ENCODE data around the gene CTDSP2.
"Not testable (repeated sequence)": the region's sequence is repeated elsewhere in the genome, so short reads cannot be mapped to it uniquely, and the experiment has no call there.

The CTDSP2 gene

DNA sequence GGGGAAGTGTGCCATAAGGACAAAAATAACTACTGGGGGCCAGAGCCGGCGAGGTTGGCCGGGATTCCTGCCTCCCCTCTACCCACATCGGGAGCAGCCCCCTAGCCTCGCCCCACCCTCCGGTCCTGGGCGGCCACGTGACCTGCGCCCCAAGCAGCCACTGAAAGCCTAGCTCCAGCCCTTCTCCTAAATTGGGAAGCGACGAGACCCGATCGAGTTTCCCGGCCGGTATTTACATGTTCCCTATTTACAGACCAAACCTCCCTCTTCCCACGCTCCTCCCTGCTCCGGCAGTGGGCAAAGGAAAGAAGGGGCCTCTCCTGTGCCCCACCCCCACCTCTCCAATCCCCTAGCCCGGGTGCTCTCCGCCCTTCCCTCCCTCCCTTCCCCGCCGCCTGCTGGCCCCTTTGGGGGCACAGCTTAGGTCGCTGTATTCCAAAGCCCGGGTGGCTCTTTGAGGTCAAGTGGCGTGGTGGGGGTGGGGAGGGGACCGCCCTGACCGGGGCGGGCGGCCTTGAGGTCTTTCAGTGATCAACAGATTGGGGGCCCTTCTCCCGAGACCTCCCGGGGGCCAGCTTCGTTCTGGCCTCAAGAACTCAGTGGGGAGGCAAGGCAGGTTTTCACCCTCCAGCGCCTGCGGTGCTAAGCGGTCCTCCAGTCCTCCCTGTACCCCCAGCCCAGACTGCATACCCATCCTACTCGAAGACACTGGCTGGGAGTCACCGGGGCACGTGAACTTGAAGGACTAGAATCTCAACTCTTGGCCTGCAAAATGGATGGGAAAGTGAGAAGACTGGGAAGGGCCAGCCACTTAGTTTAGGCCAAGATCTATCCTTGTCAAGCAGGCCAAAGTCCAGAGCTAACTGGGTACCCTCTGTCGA, 6.3 kb upstream of the CTDSP2 start:
- DNase-seq (ENCODE audit: low read depth in 2 of 2), result no peak

DNA sequence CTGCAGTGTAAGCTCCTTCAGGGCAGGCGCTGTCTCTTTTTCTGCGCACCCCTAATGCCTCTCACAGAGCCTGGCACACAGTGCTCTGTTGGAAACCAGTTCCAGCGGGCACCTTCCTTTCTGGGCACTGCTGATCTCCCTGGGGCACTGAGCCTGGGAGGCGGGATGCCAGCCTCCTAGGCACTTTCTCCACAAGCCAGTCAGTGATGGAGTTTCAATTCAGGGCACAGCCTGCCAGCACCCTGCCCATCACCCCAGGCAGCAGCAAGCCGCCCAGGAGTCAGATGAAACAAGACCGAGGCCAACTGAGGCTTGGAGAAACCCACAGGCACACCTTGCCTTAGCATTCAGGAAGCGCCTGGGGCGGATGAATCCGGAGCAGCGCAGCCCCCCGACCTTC, 5.7 kb upstream of the CTDSP2 start:
- no peak for DNase-seq (ENCODE audit: low read depth in 2 of 2)

DNA sequence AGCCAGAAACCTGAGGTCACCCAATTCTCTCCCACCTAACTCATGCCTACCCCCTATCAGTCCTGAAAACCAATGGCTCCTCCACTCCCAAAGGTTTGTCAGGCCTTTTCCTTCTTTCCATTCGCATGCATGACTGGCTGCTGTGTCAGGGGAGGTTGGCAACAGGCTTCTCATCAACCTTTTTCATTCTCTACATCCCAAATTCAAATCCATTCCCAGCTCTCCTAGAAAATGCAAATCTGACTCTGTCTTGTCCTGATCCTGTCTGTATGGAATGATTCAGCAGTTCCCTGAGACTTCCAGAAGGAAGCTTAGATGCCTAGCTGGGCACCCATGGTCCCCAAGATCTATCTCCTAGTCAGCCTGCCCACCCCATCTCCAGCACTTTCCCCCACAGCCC, 5.0 kb upstream of the CTDSP2 start:
- no peak for DNase-seq (ENCODE audit: low read depth in 2 of 2)

DNA sequence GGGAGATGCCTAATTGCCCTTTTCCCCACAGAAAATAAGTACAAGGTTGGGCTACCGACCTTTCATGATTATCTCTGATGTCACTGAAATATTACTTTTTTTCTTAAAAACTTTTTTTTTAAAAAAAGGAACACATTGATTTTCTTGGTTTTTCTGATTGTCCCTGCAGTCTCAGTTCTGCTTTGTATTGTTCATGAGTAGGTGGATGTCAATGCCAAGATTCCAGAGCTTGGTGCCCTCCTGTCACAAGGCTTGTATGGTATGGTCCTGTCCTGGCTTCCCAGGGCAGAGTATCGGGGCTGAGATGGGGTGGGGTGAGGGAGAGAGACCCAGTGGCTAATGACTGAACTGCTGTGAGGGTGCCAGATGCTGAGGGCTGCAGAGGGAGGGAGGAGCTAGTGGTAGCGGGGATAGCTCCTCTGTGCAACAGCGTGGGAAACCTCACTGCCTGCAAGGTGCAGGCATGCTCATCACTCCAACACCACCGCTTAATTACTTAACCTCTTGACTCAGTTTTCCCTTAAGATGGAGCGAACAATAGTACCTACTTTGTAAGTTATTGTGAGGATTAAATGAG, 4.4 kb upstream of the CTDSP2 start:
- DNase-seq (ENCODE audit: low read depth in 2 of 2), result no peak

DNA sequence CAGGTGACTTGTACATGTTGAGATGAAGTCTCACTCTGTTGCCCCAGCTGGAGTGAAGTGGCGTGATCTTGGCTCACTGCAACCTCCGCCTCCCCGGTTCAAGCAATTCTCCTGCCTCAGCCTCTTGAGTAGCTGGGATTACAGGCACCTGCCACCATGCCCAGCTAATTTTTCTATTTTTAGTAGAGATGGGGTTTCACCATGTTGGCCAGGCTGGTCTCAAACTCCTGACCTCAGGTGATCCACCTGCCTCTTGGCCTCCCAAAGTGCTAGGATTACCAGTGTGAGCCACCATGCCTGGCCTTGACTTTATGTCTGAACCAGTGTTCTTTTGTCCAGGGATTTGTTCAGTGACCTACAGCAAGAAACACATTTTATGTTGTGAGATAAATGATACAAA, 2.9 kb upstream of the CTDSP2 start:
- not testable (repeated sequence) for DNase-seq (ENCODE audit: low read depth in 2 of 2)

GRCh38 chr12:57849035-57849434, 2.5 kb upstream of the CTDSP2 start:
- DNase-seq (ENCODE audit: low read depth in 2 of 2), result no peak

DNA sequence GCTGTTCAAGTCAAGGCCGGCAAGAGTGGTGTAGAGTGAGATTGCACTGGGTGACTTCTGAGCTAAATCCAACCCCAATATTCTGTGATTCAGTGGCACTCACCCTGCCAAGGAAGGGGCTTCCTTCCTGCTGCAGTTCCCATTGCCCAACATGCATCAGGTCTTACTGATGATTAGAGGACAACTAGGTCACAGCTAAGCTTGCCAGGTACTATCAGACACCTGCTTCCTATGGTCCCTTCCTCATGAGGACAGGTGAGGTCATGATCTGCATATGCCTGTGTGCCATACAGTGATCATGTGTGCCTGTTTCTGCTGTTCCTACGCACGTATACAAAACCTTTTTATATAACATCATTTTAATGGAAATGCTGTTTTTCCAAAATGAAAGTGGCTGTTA, 1.7 kb upstream of the CTDSP2 start:
- DNase-seq (ENCODE audit: low read depth in 2 of 2), result no peak

- DNase-seq (ENCODE audit: low read depth in 2 of 2), result no peak
Observed at GRCh38 chr12:57846285-57846576, 298 bp downstream of the CTDSP2 start.

GRCh38 chr12:57845478-57846284, 848 bp downstream of the CTDSP2 start:
- DNase-seq (ENCODE audit: low read depth in 2 of 2), result no peak

DNA sequence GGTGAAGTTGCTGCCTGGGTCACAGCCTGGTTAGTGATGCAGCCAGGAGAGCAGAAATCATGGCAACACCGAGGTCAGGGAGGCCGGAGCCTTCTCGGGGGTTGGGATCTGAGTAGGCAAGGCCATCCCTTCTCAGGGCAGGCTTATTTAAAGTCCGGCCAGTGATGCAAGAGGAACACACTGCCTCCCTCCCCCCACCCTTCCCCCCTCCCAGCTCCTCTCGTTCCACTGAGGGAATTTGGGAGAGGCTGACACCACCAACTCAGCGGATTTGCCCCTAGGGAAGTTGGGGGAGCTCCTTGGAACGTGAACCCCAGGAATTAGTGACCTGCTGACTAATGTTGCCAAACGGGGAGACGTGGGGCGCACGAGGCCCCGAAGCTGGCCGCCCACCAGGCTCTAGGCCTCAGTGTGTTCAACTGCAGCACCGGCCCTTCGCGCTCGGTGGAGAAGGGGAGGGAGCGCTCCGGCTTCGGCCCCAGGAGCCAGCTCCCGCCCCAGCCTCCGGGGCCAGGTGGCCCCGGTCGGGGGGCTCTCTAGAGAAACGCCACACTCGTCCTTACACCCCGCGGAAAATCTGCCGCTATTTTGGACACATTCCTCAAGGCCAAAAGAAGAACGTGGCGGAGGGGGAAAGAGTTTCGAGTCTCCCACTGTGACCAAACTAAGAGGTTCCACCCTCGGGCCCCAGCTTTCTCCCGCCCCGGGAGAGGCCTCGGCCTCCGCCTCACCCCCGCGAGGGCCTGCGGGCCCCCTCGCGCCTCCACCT, 1.6 kb downstream of the CTDSP2 start:
- no peak for DNase-seq (ENCODE audit: low read depth in 2 of 2)

DNA sequence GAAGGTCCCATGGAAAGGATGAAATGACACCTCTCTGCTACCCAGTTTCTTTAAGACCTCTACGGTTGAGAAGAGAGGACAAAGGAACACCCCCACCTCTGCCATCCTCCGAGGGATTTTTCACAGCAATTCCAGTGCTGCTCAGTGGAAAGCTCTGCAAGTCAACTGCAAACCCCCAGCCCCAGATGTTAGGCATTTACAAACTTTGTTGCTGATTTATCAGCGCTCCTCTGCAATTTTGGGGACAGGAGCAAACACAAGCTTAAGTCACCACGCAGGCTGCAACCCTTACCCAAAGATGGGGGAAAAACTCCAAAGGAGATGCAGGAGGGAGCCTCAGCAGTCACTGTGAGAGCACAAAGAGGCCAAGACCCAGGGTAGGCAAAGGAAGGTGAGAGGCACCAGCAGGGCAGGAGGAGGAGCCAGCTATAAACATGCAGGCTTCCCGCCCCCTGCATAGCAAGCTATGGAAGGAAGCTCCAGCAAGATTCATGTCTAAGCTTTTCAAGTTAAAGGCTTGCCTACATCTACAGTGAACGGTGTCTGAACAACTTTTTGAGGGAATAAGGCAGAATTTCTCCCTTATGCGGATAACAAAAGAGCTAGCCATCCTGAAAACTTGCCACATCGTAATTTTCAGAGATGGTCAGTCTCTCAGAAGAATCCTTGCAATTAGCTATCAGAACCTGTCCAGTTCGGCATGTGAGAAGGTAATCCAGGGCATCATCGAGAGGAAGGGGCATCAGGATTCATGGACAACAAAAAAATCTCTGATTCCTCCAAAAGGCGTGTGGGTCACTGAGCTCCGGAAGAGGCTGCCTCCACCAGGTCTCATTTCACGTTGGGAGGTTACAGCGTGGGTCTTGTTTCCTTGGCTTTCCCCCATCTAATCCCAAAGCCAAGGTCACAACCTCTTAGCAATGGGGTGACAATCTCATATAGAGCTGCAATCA, 3.9 kb downstream of the CTDSP2 start:
- no peak for DNase-seq (ENCODE audit: low read depth in 2 of 2)

DNA sequence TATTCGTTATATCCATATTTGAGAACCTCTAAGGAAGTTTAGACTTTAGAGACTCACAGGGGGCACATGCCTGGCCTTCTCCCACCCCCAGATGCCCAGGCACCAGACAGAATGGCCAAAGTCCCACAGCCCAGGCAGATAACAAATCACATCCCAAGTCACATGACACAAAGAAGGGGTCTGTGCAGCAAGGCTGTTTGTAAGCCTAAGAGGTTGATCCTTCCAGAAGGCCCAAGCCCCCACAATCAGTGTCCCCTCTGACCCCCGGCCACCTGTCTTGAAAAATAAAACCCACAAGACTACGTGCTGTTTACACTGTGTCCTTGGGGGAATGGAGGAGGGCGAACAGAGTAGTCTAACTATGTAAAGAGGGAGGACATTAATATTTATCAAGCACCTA, 5.1 kb downstream of the CTDSP2 start:
- DNase-seq (ENCODE audit: low read depth in 2 of 2), result no peak

GRCh38 chr12:57840726-57841125, 5.8 kb downstream of the CTDSP2 start:
- no peak for DNase-seq (ENCODE audit: low read depth in 2 of 2)

GRCh38 chr12:57839996-57840395, 6.5 kb downstream of the CTDSP2 start:
- DNase-seq (ENCODE audit: low read depth in 2 of 2), result no peak

DNA sequence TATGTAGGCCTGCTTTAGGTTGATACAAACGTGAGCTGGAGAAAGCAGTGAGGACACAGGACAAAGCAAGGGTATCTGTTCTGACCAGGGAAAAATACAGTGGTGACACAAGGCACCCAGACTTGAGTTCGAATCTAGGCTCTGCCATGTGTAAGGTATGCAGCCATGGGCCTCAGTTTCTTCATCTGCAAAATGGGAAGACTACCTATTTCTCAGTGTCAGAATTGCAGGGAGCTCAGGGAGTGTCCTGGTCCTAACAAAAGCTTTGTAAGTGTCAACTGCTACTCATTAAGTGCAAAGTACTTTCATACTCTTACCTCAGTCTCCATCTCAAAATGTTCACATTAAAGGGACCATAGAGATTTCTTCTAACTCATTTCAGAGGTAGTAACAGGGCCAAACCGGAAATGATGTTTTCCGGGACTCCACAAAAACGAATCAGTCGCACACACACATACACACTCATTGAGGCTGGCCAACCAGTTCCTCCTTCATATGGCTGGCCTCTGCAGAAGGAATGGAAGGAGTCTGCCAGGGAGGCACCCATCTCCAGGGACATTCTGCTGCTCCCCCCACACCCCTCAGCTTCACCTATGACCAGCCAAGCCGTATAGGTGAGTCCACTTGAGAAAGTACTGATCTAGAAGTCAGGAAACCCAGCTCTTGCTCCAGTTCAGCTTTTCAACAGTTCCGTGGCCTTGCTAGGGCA, 7.8 kb downstream of the CTDSP2 start:
- no peak for DNase-seq (ENCODE audit: low read depth in 2 of 2)

DNA sequence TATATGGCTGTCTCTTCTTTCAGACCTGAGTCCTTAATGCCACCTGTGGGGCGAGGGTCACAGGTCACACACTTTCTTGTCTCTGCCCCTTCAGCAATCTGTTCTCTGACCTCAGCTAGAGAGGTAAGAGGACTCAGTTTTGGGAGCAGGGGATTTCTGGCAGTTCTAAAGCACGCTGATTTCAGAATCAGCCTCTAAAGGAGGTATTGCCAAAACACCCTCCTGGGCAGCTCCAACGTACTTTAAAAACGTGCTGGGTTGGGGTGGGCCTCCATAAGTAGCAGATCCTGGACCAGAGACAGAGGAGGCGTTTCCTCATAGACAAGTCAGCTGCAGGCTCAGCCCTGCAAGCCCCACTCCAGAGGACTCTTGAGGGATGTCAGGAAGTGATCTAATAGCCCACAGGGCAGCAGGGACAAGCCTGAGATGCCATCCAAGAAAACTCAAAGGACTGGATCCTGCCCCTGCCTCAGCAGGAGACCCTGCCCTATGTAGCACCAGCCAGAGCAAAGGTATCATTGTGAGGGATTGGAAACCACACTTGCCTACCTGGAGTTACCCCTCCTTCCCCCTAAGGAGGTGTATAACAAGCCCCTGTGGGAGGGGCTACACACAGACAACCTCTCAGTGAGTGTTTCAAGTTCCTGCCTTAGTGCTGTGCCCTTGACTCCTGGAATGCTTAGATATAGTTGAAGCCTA, 8.5 kb downstream of the CTDSP2 start:
- no peak for DNase-seq (ENCODE audit: low read depth in 2 of 2)

- no peak for DNase-seq (ENCODE audit: low read depth in 2 of 2)
Observed at GRCh38 chr12:57836442-57837375, 9.8 kb downstream of the CTDSP2 start.
